SU-DHL-6 (cell line): ENCODE measurements around the gene CADM4.

ENCODE experiments used
- H2AFZ ChIP-seq: fragments of 200-600 bp; sonication (generic); 2 replicates; pipeline ENCODE4 v1.6.1; 2014; ENCODE audit warnings: low read depth, mild to moderate bottlenecking, moderate library complexity, mixed read lengths, antibody characterized with exemption, low read length; ENCODE audit not compliant: severe bottlenecking
- H3F3A ChIP-seq: fragments of 200-600 bp; shearing (Covaris generic); 2 replicates; pipeline ENCODE4 v1.6.0; 2016; ENCODE audit warnings: antibody characterized with exemption, mild to moderate bottlenecking; ENCODE audit not compliant: insufficient read depth
- H3K27ac ChIP-seq: fragments of 200-600 bp; sonication (generic); 2 replicates; pipeline ENCODE4 v1.5.1; 2016; ENCODE audit warnings: low read depth, mild to moderate bottlenecking, low read length, moderate library complexity, mixed read lengths
- H3K27me3 ChIP-seq: fragments of 200-600 bp; sonication (generic), shearing (Covaris generic); 2 replicates; pipeline ENCODE4 v1.6.0; 2014; ENCODE audit warnings: mild to moderate bottlenecking, low read length
- H3K36me3 ChIP-seq: fragments of 200-600 bp; sonication (generic); 2 replicates; pipeline ENCODE4 v1.6.1; 2014; ENCODE audit warnings: mild to moderate bottlenecking, low read length, mixed read lengths
- H3K4me2 ChIP-seq: fragments of 300-600, 200-600 bp; shearing (Covaris generic), sonication (generic); 2 replicates; pipeline ENCODE4 v1.6.0; 2014; ENCODE audit warnings: low read length, low read depth, mild to moderate bottlenecking; ENCODE audit not compliant: poor library complexity, severe bottlenecking
- H3K4me3 ChIP-seq: fragments of 200-600 bp; sonication (generic); 2 replicates; pipeline ENCODE4 v1.5.1; 2014; ENCODE audit warnings: antibody characterized with exemption, low read length, mild to moderate bottlenecking, mixed read lengths; ENCODE audit not compliant: insufficient read depth, poor library complexity, severe bottlenecking
- H3K79me2 ChIP-seq: fragments of 200-600 bp; sonication (generic); 2 replicates; pipeline ENCODE4 v1.6.1; 2014; ENCODE audit warnings: mild to moderate bottlenecking, low read length, moderate library complexity; ENCODE audit not compliant: insufficient read depth
- H3K9ac ChIP-seq: fragments of 200-600 bp; sonication (generic); 2 replicates; pipeline ENCODE4 v1.7.0; 2014; ENCODE audit warnings: mild to moderate bottlenecking, low read length
- H3K9me2 ChIP-seq: fragments of 200-600 bp; sonication (generic); replicated peaks from 2 replicates; pipeline ENCODE4 v1.6.1; 2014; ENCODE audit warnings: low read length; ENCODE audit not compliant: insufficient read depth
- H3K9me3 ChIP-seq: fragments of 200-600 bp; sonication (generic); 2 replicates; pipeline ENCODE4 v1.6.1; 2014; ENCODE audit warnings: low read length, mixed read lengths; ENCODE audit not compliant: insufficient read depth
- H4K20me1 ChIP-seq: fragments of 200-600 bp; sonication (generic); 2 replicates; pipeline ENCODE4 v1.6.1; 2014; ENCODE audit warnings: low read depth, mild to moderate bottlenecking, antibody characterized with exemption, low read length, moderate library complexity, mixed read lengths
- EZH2phosphoT487 ChIP-seq: fragments of 200-600 bp; sonication (generic), shearing (Covaris generic); conservative IDR thresholded peaks from 2 replicates; pipeline ENCODE4 v1.6.1; 2018; ENCODE audit warnings: mild to moderate bottlenecking, antibody characterized with exemption, low read length, moderate library complexity, mixed read lengths
- TF ChIP-seq, protein P1 (sequence below): fragments of 200-600 bp; sonication (generic); IDR thresholded peaks from one replicate; pipeline ENCODE4 v1.5.1; 2017; ENCODE audit warnings: antibody characterized with exemption, mild to moderate bottlenecking, low read length, moderate library complexity; ENCODE audit not compliant: insufficient read depth, poor library complexity, severe bottlenecking

The CADM4 gene

DNA sequence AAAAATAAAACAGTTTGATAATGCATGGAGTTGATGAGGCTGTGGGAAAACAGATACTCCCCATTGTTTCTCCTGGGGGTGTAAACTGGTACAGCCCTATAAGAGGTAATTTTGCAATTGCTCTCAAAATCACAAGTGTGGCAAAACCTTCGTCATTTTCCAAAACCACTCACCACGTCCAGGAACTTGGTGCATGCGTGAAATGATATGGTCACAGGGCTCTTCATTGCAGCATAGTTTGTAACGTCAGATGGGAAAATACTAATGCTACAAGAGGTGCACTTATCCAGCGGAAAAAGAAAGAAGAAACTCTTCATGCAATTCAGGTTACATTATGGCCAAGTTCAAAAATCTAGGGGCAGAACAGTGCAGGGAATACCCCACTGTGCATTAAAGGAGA lies 42.2 kb upstream of the CADM4 start:
- no peaks in the 10 kb centered on the region for H3K79me2 ChIP-seq
- H3K9me3 ChIP-seq = no peaks in the 10 kb centered on the region
- H3K9me2 ChIP-seq = no peaks in the 10 kb centered on the region
- H3K4me3 ChIP-seq = no peak overlapping the region
- H3K36me3 ChIP-seq = no peaks in the 10 kb centered on the region
- H3F3A ChIP-seq = no peaks in the 10 kb centered on the region
- H3K27me3 ChIP-seq = no peaks in the 10 kb centered on the region
- H4K20me1 ChIP-seq = no peaks in the 10 kb centered on the region
- H3K27ac ChIP-seq = no peak overlapping the region
- no peak overlapping the region for H2AFZ ChIP-seq
- no peak overlapping the region for H3K9ac ChIP-seq
- TF ChIP-seq EZH2phosphoT487 = no peak
- TF ChIP-seq, protein P1, sequence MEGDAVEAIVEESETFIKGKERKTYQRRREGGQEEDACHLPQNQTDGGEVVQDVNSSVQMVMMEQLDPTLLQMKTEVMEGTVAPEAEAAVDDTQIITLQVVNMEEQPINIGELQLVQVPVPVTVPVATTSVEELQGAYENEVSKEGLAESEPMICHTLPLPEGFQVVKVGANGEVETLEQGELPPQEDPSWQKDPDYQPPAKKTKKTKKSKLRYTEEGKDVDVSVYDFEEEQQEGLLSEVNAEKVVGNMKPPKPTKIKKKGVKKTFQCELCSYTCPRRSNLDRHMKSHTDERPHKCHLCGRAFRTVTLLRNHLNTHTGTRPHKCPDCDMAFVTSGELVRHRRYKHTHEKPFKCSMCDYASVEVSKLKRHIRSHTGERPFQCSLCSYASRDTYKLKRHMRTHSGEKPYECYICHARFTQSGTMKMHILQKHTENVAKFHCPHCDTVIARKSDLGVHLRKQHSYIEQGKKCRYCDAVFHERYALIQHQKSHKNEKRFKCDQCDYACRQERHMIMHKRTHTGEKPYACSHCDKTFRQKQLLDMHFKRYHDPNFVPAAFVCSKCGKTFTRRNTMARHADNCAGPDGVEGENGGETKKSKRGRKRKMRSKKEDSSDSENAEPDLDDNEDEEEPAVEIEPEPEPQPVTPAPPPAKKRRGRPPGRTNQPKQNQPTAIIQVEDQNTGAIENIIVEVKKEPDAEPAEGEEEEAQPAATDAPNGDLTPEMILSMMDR = no peak
- no peak overlapping the region for H3K4me2 ChIP-seq

DNA sequence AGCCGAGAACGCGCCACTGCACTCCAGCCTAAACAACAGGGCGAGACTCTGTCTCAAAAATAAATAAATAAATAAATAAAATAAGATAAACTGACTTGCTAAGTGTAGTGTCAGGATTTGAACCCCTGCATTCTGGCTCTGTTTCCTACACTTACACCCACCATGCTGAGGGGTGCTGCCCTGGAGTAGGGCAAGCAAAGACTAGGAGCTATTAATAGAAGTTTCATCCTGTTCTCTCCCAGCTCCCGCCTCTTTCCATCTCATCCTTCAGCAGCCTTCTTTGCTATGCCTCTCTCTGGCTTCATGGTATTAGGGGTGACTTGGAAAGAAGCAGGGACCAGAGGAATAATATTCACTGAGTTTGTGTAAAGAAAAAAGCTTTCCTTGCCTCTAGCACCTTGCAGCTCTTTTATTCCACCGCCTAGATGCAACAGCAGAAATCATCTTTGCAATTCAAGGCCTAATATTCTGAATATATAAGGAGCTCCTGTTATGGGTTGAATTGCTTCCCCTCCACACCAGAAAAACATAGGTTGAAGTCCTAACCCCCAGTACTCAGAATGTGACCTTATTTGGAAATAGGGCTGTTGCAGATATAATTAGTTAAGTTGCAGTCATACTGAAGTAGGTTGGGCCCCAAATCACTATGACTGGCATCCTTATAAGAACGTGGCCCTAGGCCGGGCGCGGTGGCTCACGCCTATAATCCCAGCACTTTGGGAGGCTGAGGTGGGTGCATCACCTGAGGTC lies 39.0 kb upstream of the CADM4 start:
- Histone ChIP-seq H3F3A (no peaks in the 10 kb centered on the region), H3K36me3 (no peaks in the 10 kb centered on the region), H2AFZ (no peak overlapping the region), H3K27me3 (no peaks in the 10 kb centered on the region), H3K4me2 (no peak overlapping the region), H3K9me2 (no peaks in the 10 kb centered on the region), H3K79me2 (no peaks in the 10 kb centered on the region), H3K9ac (no peak overlapping the region), H3K4me3 (no peak overlapping the region), H3K27ac (no peak overlapping the region), H3K9me3 (no peaks in the 10 kb centered on the region), H4K20me1 (no peaks in the 10 kb centered on the region)
- TF ChIP-seq, protein P1 = no peak
- no peak for TF ChIP-seq EZH2phosphoT487

DNA sequence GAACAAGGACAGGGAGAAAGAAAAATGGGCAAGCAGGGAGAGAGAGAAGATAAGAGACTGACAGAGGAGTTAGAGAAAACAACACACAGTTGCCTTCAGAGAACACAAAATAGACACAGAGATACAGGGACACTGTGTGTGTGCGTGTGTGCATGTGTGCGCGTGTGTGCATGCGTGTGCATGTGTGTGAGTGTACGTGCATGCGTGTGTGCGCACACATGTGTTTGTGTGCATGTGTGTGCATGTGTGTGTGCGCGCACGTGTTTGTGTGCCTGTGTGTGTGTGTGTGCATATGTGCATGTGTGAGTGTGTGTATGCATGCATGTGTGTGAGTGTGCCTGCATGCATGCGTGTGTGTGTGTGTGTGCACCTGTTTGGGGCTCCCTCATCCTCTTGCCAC lies 36.3 kb upstream of the CADM4 start:
- Histone ChIP-seq H2AFZ (no peak overlapping the region), H3K36me3 (no peaks in the 10 kb centered on the region), H4K20me1 (no peaks in the 10 kb centered on the region), H3F3A (no peaks in the 10 kb centered on the region), H3K9me3 (no peaks in the 10 kb centered on the region), H3K9me2 (no peaks in the 10 kb centered on the region), H3K27ac (no peak overlapping the region), H3K4me3 (no peak overlapping the region), H3K79me2 (no peaks in the 10 kb centered on the region), H3K4me2 (no peak overlapping the region), H3K27me3 (no peaks in the 10 kb centered on the region), H3K9ac (no peak overlapping the region)
- TF ChIP-seq EZH2phosphoT487 = no peak
- TF ChIP-seq, protein P1 = no peak
